ENCODE data around the gene TNIK. TPM values are rescaled to one million over a fixed set of nuclear protein-coding genes. Genes with fewer than 3 reads are reported as not detected.

TNIK gene
- total RNA-seq, 2 donors from 2014 or later, result 9.0 to 11.6 TPM

- Histone ChIP-seq H3K9me3 (no peaks in the 10 kb centered on the region), H3K4me1 (peaks cover 0 to 10% of the 10 kb centered on the region in 2 donors), H3K27me3 (no peaks in the 10 kb centered on the region), H3K4me3 (no peak overlapping the region), H3K36me3 (no peaks in the 10 kb centered on the region), H3K27ac (no peak overlapping the region)
- no peak for DNase-seq (ENCODE audit: low spot score)
- no peak for TF ChIP-seq CTCF (IDR thresholded peaks at IDR 0.05)
Measured at GRCh38 chr3:171169866-171170265, 290.3 kb downstream of the TNIK start.

GRCh38 chr3:171169443-171169842 lies 290.8 kb downstream of the TNIK start:
- H3K27ac ChIP-seq, result no peak overlapping the region
- peaks cover 0 to 6% of the 10 kb centered on the region in 2 donors for H3K4me1 ChIP-seq
- no peaks in the 10 kb centered on the region for H3K36me3 ChIP-seq
- H3K27me3 ChIP-seq, result no peaks in the 10 kb centered on the region
- H3K9me3 ChIP-seq, result no peaks in the 10 kb centered on the region
- DNase-seq (ENCODE audit: low spot score), result no peak
- no peak for TF ChIP-seq CTCF (IDR thresholded peaks at IDR 0.05)
- H3K4me3 ChIP-seq, result no peak overlapping the region

- H3K9me3 ChIP-seq, result no peaks in the 10 kb centered on the region
- no peak for DNase-seq (ENCODE audit: low spot score)
- no peaks in the 10 kb centered on the region for H3K4me1 ChIP-seq
- no peak overlapping the region for H3K27ac ChIP-seq
- no peaks in the 10 kb centered on the region for H3K36me3 ChIP-seq
- no peaks in the 10 kb centered on the region for H3K27me3 ChIP-seq
- no peak overlapping the region for H3K4me3 ChIP-seq
- no peak for TF ChIP-seq CTCF (IDR thresholded peaks at IDR 0.05)
Measured at GRCh38 chr3:171168551-171168950, 291.7 kb downstream of the TNIK start.

GRCh38 chr3:171168086-171168485 lies 292.1 kb downstream of the TNIK start:
- no peak overlapping the region for H3K27ac ChIP-seq
- DNase-seq (ENCODE audit: low spot score), result no peak
- peak in 1 of 2 donors; percentile 33 for TF ChIP-seq CTCF (IDR thresholded peaks at IDR 0.05)
- H3K4me3 ChIP-seq, result no peak overlapping the region
- no peaks in the 10 kb centered on the region for H3K4me1 ChIP-seq
- H3K27me3 ChIP-seq, result no peaks in the 10 kb centered on the region
- peaks cover 0 to 3% of the 10 kb centered on the region in 2 donors for H3K9me3 ChIP-seq
- no peaks in the 10 kb centered on the region for H3K36me3 ChIP-seq

- TF ChIP-seq CTCF (IDR thresholded peaks at IDR 0.05), result no peak
- no peak overlapping the region for H3K27ac ChIP-seq
- H3K27me3 ChIP-seq, result no peaks in the 10 kb centered on the region
- H3K36me3 ChIP-seq, result no peaks in the 10 kb centered on the region
- H3K9me3 ChIP-seq, result peaks cover 0 to 7% of the 10 kb centered on the region in 2 donors
- no peak overlapping the region for H3K4me3 ChIP-seq
- H3K4me1 ChIP-seq, result no peaks in the 10 kb centered on the region
- DNase-seq (ENCODE audit: low spot score), result no peak
Measured at GRCh38 chr3:171165983-171166382, 294.2 kb downstream of the TNIK start.

GRCh38 chr3:171165499-171165921 lies 294.7 kb downstream of the TNIK start:
- Histone ChIP-seq H3K27ac (no peak overlapping the region), H3K36me3 (no peaks in the 10 kb centered on the region), H3K27me3 (no peaks in the 10 kb centered on the region), H3K4me3 (no peak overlapping the region), H3K9me3 (peaks cover 0 to 7% of the 10 kb centered on the region in 2 donors), H3K4me1 (no peaks in the 10 kb centered on the region)
- TF ChIP-seq CTCF (IDR thresholded peaks at IDR 0.05), result no peak
- no peak for DNase-seq (ENCODE audit: low spot score)

All from right atrium auricular region (tissue), 2 donors.